GM23338 (cell line): ENCODE results near the gene NRXN2.

Experiments
- CTCF ChIP-seq, 2 experiments: fragments of 200-600 bp in 1 of 2; sonication (generic) in 1 of 2; conservative IDR thresholded peaks; 2 replicates each; pipeline versions ENCODE4 v1.5.1 to v1.6.1; 2016 to 2017; ENCODE audit warnings: antibody characterized with exemption in 2 of 2, low read depth in 2 of 2, mild to moderate bottlenecking in 2 of 2, moderate library complexity in 1 of 2
- EZH2 ChIP-seq: fragments of 200-600 bp; sonication (generic); IDR thresholded peaks from one replicate; pipeline ENCODE4 v1.8.0; 2017; ENCODE audit warnings: antibody characterized with exemption, mild to moderate bottlenecking, low read depth; ENCODE audit not compliant: unreplicated experiment
- EZH2phosphoT487 ChIP-seq: fragments of 200-600 bp; sonication (generic); IDR thresholded peaks from one replicate; pipeline ENCODE4 v1.8.1; 2018; ENCODE audit warnings: antibody characterized with exemption; ENCODE audit not compliant: unreplicated experiment
- JUNB ChIP-seq: IDR thresholded peaks from one replicate; pipeline ENCODE4 v1.6.1; 2016; ENCODE audit warnings: antibody characterized with exemption; ENCODE audit not compliant: unreplicated experiment
- NANOG ChIP-seq: IDR thresholded peaks from 2 replicates; pipeline ENCODE4 v1.6.1; 2016; ENCODE audit warnings: antibody characterized with exemption, borderline replicate concordance
- POLR2AphosphoS5 ChIP-seq: IDR thresholded peaks from 2 replicates; pipeline ENCODE4 v1.6.1; 2016; ENCODE audit warnings: antibody characterized with exemption, low read depth
- REST ChIP-seq: IDR thresholded peaks from one replicate; pipeline ENCODE4 v1.6.1; 2018; ENCODE audit warnings: antibody characterized with exemption; ENCODE audit not compliant: unreplicated experiment
- ZNF331 ChIP-seq: fragments of 250-450 bp; sonication (Bioruptor Pico); IDR thresholded peaks from 2 replicates; pipeline ENCODE4 v1.5.0; 2020; ENCODE audit warnings: low read depth, mild to moderate bottlenecking, moderate library complexity

GRCh38 chr11:64741375-64742086, 18.5 kb upstream of the NRXN2 start:
- TF ChIP-seq CTCF (conservative IDR thresholded peaks at IDR 0.05; ENCODE audit: low read depth in 2 of 2) (no peak), ZNF331 (CRISPR knock-in tag) (no peak), EZH2phosphoT487 (no peak), POLR2AphosphoS5 (peak; percentile 32; the same call in 1 of the 2 replicates), EZH2 (no peak), REST (no peak), JUNB (no peak), NANOG (no peak)
